HepG2 (cell line): ENCODE measurements around the gene SPATA32. TPM values are rescaled to one million over a fixed set of nuclear protein-coding genes. Genes with fewer than 3 reads are reported as not detected.

Experiments used
- ATAC-seq: fragments of 200-7000 bp; cut with Tn5 transposase; 3 replicates; pipeline ENCODE4 v1.9.1; 2020; ENCODE audit warnings: mild to moderate bottlenecking, moderate library complexity
- BruUV-seq: library from RNA; stranded (reverse); fragments of 400-500 nt; replicated peaks from 2 replicates; lab custom pipeline; 2021; lab: Mats Ljungman, UMichigan
- CTCF ChIA-PET: fragments of 300-600 bp; formaldehyde crosslinking; extraction: SDS; loops from one replicate; lab custom pipeline; 2021; ENCODE audit warnings: low total read pairs, inconsistent platforms, low intra/inter-chr PET ratio; lab: Yijun Ruan, JAX
- POLR2A ChIA-PET: fragments of 350-600 bp; sonication (Branson Sonifier 250); formaldehyde crosslinking; loops from one replicate; lab custom pipeline; 2020; ENCODE audit warnings: antibody characterized with exemption, inconsistent platforms; lab: Yijun Ruan, JAX
- DNase-seq: peaks from one replicate; pipeline ENCODE4 v3.0.0-alpha.2; 2015; ENCODE audit warnings: low spot score
- FAIRE-seq: peaks from 3 replicates; lab custom pipeline; 2011; peaks lifted over from hg19 to GRCh38; lab: Jason Lieb, UNC
- H2AFZ ChIP-seq: one replicate; pipeline ENCODE4 v1.6.1; 2011; ENCODE audit warnings: low read length, inconsistent platforms
- H3K27ac ChIP-seq: fragments of 300-600 bp; 3 replicates; pipeline ENCODE4 v1.8.0; 2011; ENCODE audit warnings: mixed run types, mild to moderate bottlenecking, mixed read lengths, low read length, inconsistent platforms; ENCODE audit not compliant: insufficient read depth; ENCODE audit errors: extremely low read length
- H3K27me3 ChIP-seq, 2 experiments: fragments of 200-600 bp in 1 of 2; 2 replicates in 1 of 2; 3 replicates in 1 of 2; pipeline versions ENCODE4 v1.6.0 to v1.8.0; 2011; ENCODE audit warnings: low read length in 2 of 2, mild to moderate bottlenecking in 2 of 2, moderate library complexity in 2 of 2, inconsistent platforms in 1 of 2; ENCODE audit not compliant: insufficient read depth in 2 of 2, control insufficient read depth in 1 of 2
- H3K36me3 ChIP-seq, 2 experiments: fragments of 200-600 bp in 1 of 2; replicated peaks in 1 of 2; 2 replicates in 1 of 2; 3 replicates in 1 of 2; pipeline versions ENCODE4 v1.5.1 to v1.8.0; 2011; ENCODE audit warnings: low read length in 2 of 2, inconsistent platforms in 1 of 2; ENCODE audit not compliant: insufficient read depth in 2 of 2, control insufficient read depth in 1 of 2
- H3K4me1 ChIP-seq: 2 replicates; pipeline ENCODE4 v1.5.1; 2012; ENCODE audit warnings: low read length, inconsistent platforms; ENCODE audit not compliant: insufficient read depth
- H3K4me2 ChIP-seq: 2 replicates; pipeline ENCODE4 v1.6.0; 2011; ENCODE audit warnings: low read depth, low read length, inconsistent platforms
- H3K4me3 ChIP-seq, 3 experiments: fragments of 200-600 bp in 1 of 3; sonication (generic), shearing (Covaris generic) in 1 of 3; replicated peaks in 1 of 3; 2 replicates each; pipeline ENCODE4 v1.5.1; 2011 to 2016; ENCODE audit warnings: low read length in 3 of 3, inconsistent platforms in 2 of 3, low read depth in 2 of 3, mild to moderate bottlenecking in 2 of 3, control low read depth in 1 of 3, mixed read lengths in 1 of 3; ENCODE audit not compliant: insufficient read depth in 1 of 3
- H3K79me2 ChIP-seq: one replicate; pipeline ENCODE4 v1.6.1; 2011; ENCODE audit warnings: low read length, inconsistent platforms; ENCODE audit not compliant: insufficient read depth
- H3K9ac ChIP-seq: 2 replicates; pipeline ENCODE4 v1.6.0; 2011; ENCODE audit warnings: mild to moderate bottlenecking, low read depth, low read length, inconsistent platforms; ENCODE audit not compliant: insufficient read depth
- H3K9me3 ChIP-seq: 2 replicates; pipeline ENCODE4 v1.5.1; 2012; ENCODE audit warnings: mild to moderate bottlenecking, low read length
- H4K20me1 ChIP-seq: 2 replicates; pipeline ENCODE4 v1.6.0; 2011; ENCODE audit warnings: inconsistent platforms, mild to moderate bottlenecking, low read length, moderate library complexity; ENCODE audit not compliant: insufficient read depth
- ARID4A ChIP-seq: sonication (generic); formaldehyde crosslinking; IDR thresholded peaks from 2 replicates; pipeline ENCODE4 v1.5.0; 2020; ENCODE audit warnings: mild to moderate bottlenecking, missing genetic modification reagents, borderline replicate concordance
- ERF ChIP-seq: IDR thresholded peaks from 2 replicates; pipeline ENCODE4 v1.6.1; 2018; ENCODE audit warnings: missing biosample characterization, missing genetic modification reagents
- FOSL2 ChIP-seq: sonication (generic); formaldehyde crosslinking; IDR thresholded peaks from 2 replicates; pipeline ENCODE4 v1.4.0; 2020; ENCODE audit warnings: missing genetic modification reagents
- MAFG ChIP-seq: sonication (generic); formaldehyde crosslinking; IDR thresholded peaks from 2 replicates; pipeline ENCODE4 v1.5.1; 2020; ENCODE audit warnings: mild to moderate bottlenecking, missing genetic modification reagents
- PHB2 ChIP-seq: fragments of 450-650 bp; IDR thresholded peaks from 2 replicates; pipeline ENCODE4 v1.6.1; 2018; ENCODE audit not compliant: partially characterized antibody
- RCOR2 ChIP-seq: IDR thresholded peaks from 2 replicates; pipeline ENCODE4 v1.6.1; 2016; ENCODE audit warnings: missing biosample characterization, missing genetic modification reagents
- SETDB1 ChIP-seq: sonication (generic); formaldehyde crosslinking; IDR thresholded peaks from 2 replicates; pipeline ENCODE4 v1.5.1; 2020; ENCODE audit warnings: missing genetic modification reagents, mild to moderate bottlenecking, borderline replicate concordance
- SPEN ChIP-seq: sonication (generic); formaldehyde crosslinking; IDR thresholded peaks from 2 replicates; pipeline ENCODE4 v1.5.1; 2020; ENCODE audit warnings: low read depth, mild to moderate bottlenecking, missing genetic modification reagents
- ZNF558 ChIP-seq: sonication (generic); formaldehyde crosslinking; IDR thresholded peaks from 2 replicates; pipeline ENCODE4 v1.9.0; 2022; ENCODE audit warnings: mild to moderate bottlenecking, missing genetic modification reagents, borderline replicate concordance
- ZNF567 ChIP-seq: sonication (generic); formaldehyde crosslinking; IDR thresholded peaks from 2 replicates; pipeline ENCODE4 v1.8.1; 2023; ENCODE audit warnings: mild to moderate bottlenecking, missing genetic modification reagents, borderline replicate concordance
- ZNF775 ChIP-seq: sonication (generic); formaldehyde crosslinking; IDR thresholded peaks from 2 replicates; pipeline ENCODE4 v1.4.0; 2020; ENCODE audit warnings: missing genetic modification reagents, mild to moderate bottlenecking, moderate library complexity, borderline replicate concordance
- ZSCAN25 ChIP-seq: sonication (generic); formaldehyde crosslinking; IDR thresholded peaks from 2 replicates; pipeline ENCODE4 v1.8.0; 2022; ENCODE audit warnings: mild to moderate bottlenecking, missing genetic modification reagents
- WGBS: methylation state at CpG from one replicate; pipeline ENCODE4 v1.1.6; 2017; ENCODE audit warnings: low lambda C conversion rate; 5-methylcytosine and 5-hydroxymethylcytosine counted together
- in situ Hi-C: cut with HindIII; loops from 2 replicates; pipeline ENCODE4 v1.10.0; 2017; ENCODE audit warnings: low pct_unique_long_range_greater_than_20kb; ENCODE audit not compliant: extremely low pct_ligation_motif_present
- intact Hi-C: fragments of 100-400 bp; cut with micrococcal nuclease; formaldehyde crosslinking; loops from one replicate; pipeline ENCODE4 v1.10.0; 2022; ENCODE audit not compliant: unreplicated experiment
- polyA plus RNA-seq, 8 experiments: library from polyadenylated mRNA; depleted of rRNA in 3 of 8; stranded (reverse) in 7 of 8; unstranded in 1 of 8; fragments of >200 nt; fragmentation: Illumina TruSeq in 4 of 8; extraction: Trizol in 4 of 8; gene quantifications; 2 replicates each; pipeline versions ENCODE4 v1.2.1 to v1.2.3, GENCODE V29; 2011 to 2016; ENCODE audit warnings: low read depth in 4 of 8, missing spikeins in 1 of 8, mixed read lengths in 1 of 8; ENCODE audit not compliant: insufficient read depth in 1 of 8
- total RNA-seq, 5 experiments: library from RNA; depleted of rRNA; stranded (reverse); fragments of >200 nt; fragmentation: Illumina TruSeq; extraction: Trizol; gene quantifications; 2 replicates each; pipeline ENCODE4 v1.2.3, GENCODE V29; 2016; ENCODE audit warnings: low read depth in 1 of 5
- TF ChIP-seq, protein P1 (sequence below): sonication (generic); formaldehyde crosslinking; IDR thresholded peaks from 2 replicates; pipeline ENCODE4 v1.8.1; 2023; ENCODE audit warnings: mild to moderate bottlenecking, missing genetic modification reagents

The SPATA32 gene
- total and polyA plus RNA-seq, 2 of the 13 experiments (the other 11 are each of a cell fraction or from before 2014, with no cell fraction given), result not detected

DNA sequence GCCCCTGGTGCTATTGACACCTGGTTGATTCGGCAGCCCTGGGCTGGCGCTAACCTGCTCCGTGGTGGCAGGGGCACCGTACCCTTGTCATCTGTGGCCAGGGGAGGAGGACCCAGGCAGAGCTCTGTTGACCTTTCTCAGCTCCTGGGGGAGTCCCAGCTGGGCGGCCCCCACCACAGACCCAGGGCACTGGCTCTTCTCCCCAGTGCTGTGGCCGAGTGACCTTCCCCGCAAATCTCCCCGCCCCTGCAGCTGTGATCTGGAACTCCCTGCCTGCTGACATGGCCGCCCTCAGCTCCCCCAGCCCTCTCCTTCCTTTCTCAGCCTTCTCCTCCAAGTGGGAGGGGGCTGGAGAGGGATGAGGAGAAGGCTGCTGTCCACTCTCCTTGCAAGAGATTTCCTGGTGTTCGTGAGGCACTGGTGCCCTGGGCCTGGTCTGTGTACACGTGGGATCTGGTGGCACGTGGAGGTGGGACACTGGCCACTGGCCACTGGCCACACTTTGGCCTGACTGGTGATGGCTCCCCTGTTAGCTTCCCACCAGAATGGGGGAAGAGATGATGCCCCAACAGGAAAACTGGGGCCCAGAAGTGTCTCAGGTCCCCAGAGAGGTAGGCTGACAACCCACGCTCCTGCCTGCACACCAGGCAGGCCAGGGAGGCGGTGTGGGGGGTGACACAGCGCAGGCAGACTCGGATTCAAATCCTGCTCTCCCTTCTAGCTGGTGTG is 32.0 kb downstream of the SPATA32 start:
- POLR2A ChIA-PET, result interaction anchor here (0.6 to 6.0 kb wide), 10 partner anchors 11 to 81 kb away, joined by 3 to 66 read pairs (median 6); partner anchors contain the start of genes HEXIM1 and HEXIM2
- Histone ChIP-seq H3K27me3 (peaks cover 8 to 32% of the 10 kb centered on the region in 2 experiments; a peak in 4 of 5 replicates), H3K9me3 (no peaks in the 10 kb centered on the region), H3K36me3 (no peaks in the 10 kb centered on the region), H3K4me2 (peak overlapping the region; percentile 74), H3K79me2 (no peaks in the 10 kb centered on the region), H3K9ac (no peak overlapping the region), H3K27ac (no peak overlapping the region), H2AFZ (no peak overlapping the region), H3K4me1 (peaks cover 71% of the 10 kb centered on the region), H3K4me3 (peak overlapping the region in 1 of 3 experiments; percentile 62; a peak in 1 of 6 replicates), H4K20me1 (no peaks in the 10 kb centered on the region)
- no TSS peak for BruUV-seq
- intact Hi-C loops, result loop anchor here (5.0 kb wide), 1 partner anchor 93 kb away; the partner anchor contains the start of gene ACBD4
- WGBS, result 28% methylated on average over 16 of the region's 16 CpGs
- CTCF ChIA-PET, result interaction anchor here (1.0 to 3.3 kb wide), 3 partner anchors 11 to 94 kb away, joined by 4 to 31 read pairs (median 6); partner anchors contain the start of gene ACBD4
- ATAC-seq, result no peak
- in situ Hi-C loops, result no loop called here
- DNase-seq, result no peak
- FAIRE-seq, result no peak
- no peak for TF ChIP-seq ZNF567
- TF ChIP-seq FOSL2 (CRISPR knock-in tag), result no peak
- no peak for TF ChIP-seq ERF (CRISPR knock-in tag)
- TF ChIP-seq ARID4A (CRISPR knock-in tag), result no peak
- no peak for TF ChIP-seq MAFG (CRISPR knock-in tag)
- TF ChIP-seq ZSCAN25 (CRISPR knock-in tag), result 0 out of 2 replicates have a peak, but pooled peaks have one; percentile 32
- no peak for TF ChIP-seq ZNF558 (CRISPR knock-in tag)
- TF ChIP-seq RCOR2 (CRISPR knock-in tag), result no peak
- TF ChIP-seq, protein P1, sequence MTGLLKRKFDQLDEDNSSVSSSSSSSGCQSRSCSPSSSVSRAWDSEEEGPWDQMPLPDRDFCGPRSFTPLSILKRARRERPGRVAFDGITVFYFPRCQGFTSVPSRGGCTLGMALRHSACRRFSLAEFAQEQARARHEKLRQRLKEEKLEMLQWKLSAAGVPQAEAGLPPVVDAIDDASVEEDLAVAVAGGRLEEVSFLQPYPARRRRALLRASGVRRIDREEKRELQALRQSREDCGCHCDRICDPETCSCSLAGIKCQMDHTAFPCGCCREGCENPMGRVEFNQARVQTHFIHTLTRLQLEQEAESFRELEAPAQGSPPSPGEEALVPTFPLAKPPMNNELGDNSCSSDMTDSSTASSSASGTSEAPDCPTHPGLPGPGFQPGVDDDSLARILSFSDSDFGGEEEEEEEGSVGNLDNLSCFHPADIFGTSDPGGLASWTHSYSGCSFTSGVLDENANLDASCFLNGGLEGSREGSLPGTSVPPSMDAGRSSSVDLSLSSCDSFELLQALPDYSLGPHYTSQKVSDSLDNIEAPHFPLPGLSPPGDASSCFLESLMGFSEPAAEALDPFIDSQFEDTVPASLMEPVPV, result no peak
- no peak for TF ChIP-seq PHB2
- no peak for TF ChIP-seq SPEN (CRISPR knock-in tag)
- no peak for TF ChIP-seq SETDB1
- no peak for TF ChIP-seq ZNF775
